SK-N-SH treated with all-trans-retinoic acid at 6 μM for 48 hours (cell line): ENCODE results near the gene FCHSD2.

Source experiments
- ARNTL ChIP-seq: fragments of 450-650 bp; formaldehyde crosslinking; IDR thresholded peaks from 2 replicates; pipeline ENCODE4 v1.5.0; 2020; ENCODE audit warnings: low read depth, mild to moderate bottlenecking, moderate library complexity, borderline replicate concordance
- BACH2 ChIP-seq: fragments of 250-450 bp; sonication (Bioruptor Pico); IDR thresholded peaks from 2 replicates; pipeline ENCODE4 v1.9.0; 2021; ENCODE audit warnings: mild to moderate bottlenecking, borderline replicate concordance
- GLIS3 ChIP-seq: fragments of 250-450 bp; sonication (Bioruptor Pico); IDR thresholded peaks from 2 replicates; pipeline ENCODE4 v1.5.0; 2020; ENCODE audit warnings: mild to moderate bottlenecking, moderate library complexity
- OSR1 ChIP-seq: fragments of 250-450 bp; sonication (Bioruptor Pico); IDR thresholded peaks from 2 replicates; pipeline ENCODE4 v1.8.0; 2022; ENCODE audit warnings: moderate library complexity, mild to moderate bottlenecking, inconsistent platforms
- PATZ1 ChIP-seq: fragments of 250-450 bp; sonication (Bioruptor Pico); IDR thresholded peaks from 2 replicates; pipeline ENCODE4 v1.8.0; 2020; ENCODE audit warnings: mild to moderate bottlenecking, moderate library complexity, borderline replicate concordance
- PPARA ChIP-seq: fragments of 250-450 bp; sonication (Bioruptor Pico); IDR thresholded peaks from 2 replicates; pipeline ENCODE4 v1.5.0; 2020; ENCODE audit warnings: mild to moderate bottlenecking, borderline replicate concordance
- SNAI2 ChIP-seq: fragments of 250-450 bp; sonication (Bioruptor Pico); IDR thresholded peaks from 2 replicates; pipeline ENCODE4 v1.5.0; 2020; ENCODE audit warnings: mild to moderate bottlenecking, moderate library complexity
- ZC3H10 ChIP-seq: fragments of 250-450 bp; sonication (Bioruptor Pico); IDR thresholded peaks from 2 replicates; pipeline ENCODE4 v1.5.1; 2021; ENCODE audit warnings: mild to moderate bottlenecking, moderate library complexity
- ZFP3 ChIP-seq: fragments of 250-450 bp; sonication (Bioruptor Pico); IDR thresholded peaks from 2 replicates; pipeline ENCODE4 v1.5.0; 2020; ENCODE audit warnings: mild to moderate bottlenecking, moderate library complexity
- ZFP30 ChIP-seq: fragments of 450-650 bp; formaldehyde crosslinking; IDR thresholded peaks from 2 replicates; pipeline ENCODE4 v1.5.0; 2022; ENCODE audit warnings: mild to moderate bottlenecking, moderate library complexity
- ZNF565 ChIP-seq: fragments of 450-650 bp; formaldehyde crosslinking; conservative IDR thresholded peaks from 2 replicates; pipeline ENCODE4 v1.5.0; 2020; ENCODE audit warnings: low read depth, mild to moderate bottlenecking, moderate library complexity
- ZNF8 ChIP-seq: fragments of 450-650 bp; formaldehyde crosslinking; IDR thresholded peaks from 2 replicates; pipeline ENCODE4 v1.5.0; 2020; ENCODE audit warnings: mild to moderate bottlenecking, moderate library complexity
- TF ChIP-seq, protein P1 (sequence below): fragments of 250-450 bp; sonication (Bioruptor Pico); IDR thresholded peaks from 2 replicates; pipeline ENCODE4 v1.5.1; 2021; ENCODE audit warnings: mild to moderate bottlenecking, moderate library complexity

GRCh38 chr11:73114835-73115220 is 27.3 kb downstream of the FCHSD2 start:
- TF ChIP-seq SNAI2 (CRISPR knock-in tag) (no peak), ZFP30 (CRISPR knock-in tag) (no peak), ZC3H10 (no peak), ARNTL (CRISPR knock-in tag) (no peak), PATZ1 (CRISPR knock-in tag) (no peak), ZFP3 (CRISPR knock-in tag) (no peak), OSR1 (no peak), PPARA (CRISPR knock-in tag) (no peak), BACH2 (CRISPR knock-in tag) (no peak), GLIS3 (CRISPR knock-in tag) (no peak), ZNF565 (CRISPR knock-in tag) (no peak), ZNF8 (CRISPR knock-in tag) (no peak)
- TF ChIP-seq, protein P1, sequence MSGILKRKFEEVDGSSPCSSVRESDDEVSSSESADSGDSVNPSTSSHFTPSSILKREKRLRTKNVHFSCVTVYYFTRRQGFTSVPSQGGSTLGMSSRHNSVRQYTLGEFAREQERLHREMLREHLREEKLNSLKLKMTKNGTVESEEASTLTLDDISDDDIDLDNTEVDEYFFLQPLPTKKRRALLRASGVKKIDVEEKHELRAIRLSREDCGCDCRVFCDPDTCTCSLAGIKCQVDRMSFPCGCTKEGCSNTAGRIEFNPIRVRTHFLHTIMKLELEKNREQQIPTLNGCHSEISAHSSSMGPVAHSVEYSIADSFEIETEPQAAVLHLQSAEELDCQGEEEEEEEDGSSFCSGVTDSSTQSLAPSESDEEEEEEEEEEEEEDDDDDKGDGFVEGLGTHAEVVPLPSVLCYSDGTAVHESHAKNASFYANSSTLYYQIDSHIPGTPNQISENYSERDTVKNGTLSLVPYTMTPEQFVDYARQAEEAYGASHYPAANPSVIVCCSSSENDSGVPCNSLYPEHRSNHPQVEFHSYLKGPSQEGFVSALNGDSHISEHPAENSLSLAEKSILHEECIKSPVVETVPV, result no peak
